ENCODE measurements around the gene KLHDC7B.

GRCh38 chr22:50567721-50568252, 22.1 kb downstream of the KLHDC7B start:
- TF ChIP-seq CTCF (IDR thresholded peaks at IDR 0.05; ENCODE audit: insufficient read depth, low read length) (no peak), GABPA (IDR thresholded peaks at IDR 0.05; ENCODE audit: low read depth) (no peak), POLR2AphosphoS5 (IDR thresholded peaks at IDR 0.05; ENCODE audit: low read depth) (no peak), REST (IDR thresholded peaks at IDR 0.05; ENCODE audit: insufficient replicate concordance, low read depth) (no peak)

All from HL-60 (cell line).